ENCODE measurements around the gene SUN3. TPM values are rescaled to one million over a fixed set of nuclear protein-coding genes. Genes with fewer than 3 reads are reported as not detected.
A peak's percentile ranks its signal among the peaks of the same experiment; 100 is the strongest.

The SUN3 gene
- total RNA-seq, 2 donors from 2014 or later: 0.50 TPM; not detected in 1

- Mint-ChIP-seq H3K4me3 (peak overlapping the region; percentile 68), H3K27ac (peak overlapping the region; percentile 91), H3K27me3 (no peaks in the 10 kb centered on the region), H3K9me3 (no peaks in the 10 kb centered on the region), H3K36me3 (ENCODE audit: low read depth) (no peaks in the 10 kb centered on the region), H3K4me1 (peaks cover 24% of the 10 kb centered on the region)
- no peak for ATAC-seq (replicated peaks)
Observed at GRCh38 chr7:48042216-48042615, 13.3 kb upstream of the SUN3 start.

- H3K9me3 Mint-ChIP-seq: no peaks in the 10 kb centered on the region
- no peaks in the 10 kb centered on the region for H3K36me3 Mint-ChIP-seq (ENCODE audit: low read depth)
- H3K4me3 Mint-ChIP-seq: peak overlapping the region; percentile 68
- H3K4me1 Mint-ChIP-seq: peaks cover 24% of the 10 kb centered on the region
- peak overlapping the region; percentile 91 for H3K27ac Mint-ChIP-seq
- peak; percentile 82 for ATAC-seq (replicated peaks)
- peaks cover 4% of the 10 kb centered on the region for H3K27me3 Mint-ChIP-seq
Observed at GRCh38 chr7:48041653-48041970, 12.7 kb upstream of the SUN3 start.

GRCh38 chr7:48040944-48041652 is 12.2 kb upstream of the SUN3 start:
- Mint-ChIP-seq H3K9me3 (no peaks in the 10 kb centered on the region), H3K27me3 (peaks cover 9% of the 10 kb centered on the region), H3K4me1 (peaks cover 26% of the 10 kb centered on the region), H3K4me3 (peak overlapping the region; percentile 68), H3K27ac (peak overlapping the region; percentile 91), H3K36me3 (ENCODE audit: low read depth) (no peaks in the 10 kb centered on the region)
- ATAC-seq (replicated peaks): peak; percentile 43

- H3K4me1 Mint-ChIP-seq: peaks cover 22% of the 10 kb centered on the region
- peaks cover 12% of the 10 kb centered on the region for H3K27me3 Mint-ChIP-seq
- no peaks in the 10 kb centered on the region for H3K9me3 Mint-ChIP-seq
- no peak for ATAC-seq (replicated peaks)
- H3K27ac Mint-ChIP-seq: no peak overlapping the region
- no peaks in the 10 kb centered on the region for H3K36me3 Mint-ChIP-seq (ENCODE audit: low read depth)
- H3K4me3 Mint-ChIP-seq: no peak overlapping the region
Observed at GRCh38 chr7:48038815-48039506, 10.1 kb upstream of the SUN3 start.

- Mint-ChIP-seq H3K4me1 (peaks cover 7% of the 10 kb centered on the region), H3K27me3 (peaks cover 22% of the 10 kb centered on the region), H3K9me3 (no peaks in the 10 kb centered on the region), H3K27ac (peak overlapping the region; percentile 71), H3K4me3 (peak overlapping the region; percentile 86), H3K36me3 (ENCODE audit: low read depth) (no peaks in the 10 kb centered on the region)
- ATAC-seq (replicated peaks): peak; percentile 21
Observed at GRCh38 chr7:48035967-48036478, 7.1 kb upstream of the SUN3 start.

- ATAC-seq (replicated peaks): peak; percentile 100
- Mint-ChIP-seq H3K36me3 (ENCODE audit: low read depth) (no peaks in the 10 kb centered on the region), H3K27me3 (peaks cover 22% of the 10 kb centered on the region), H3K9me3 (no peaks in the 10 kb centered on the region), H3K27ac (peak within 1 kb of the TSS; percentile 71), H3K4me1 (peaks cover 6% of the 10 kb centered on the region), H3K4me3 (peak within 1 kb of the TSS; percentile 86)
Observed at GRCh38 chr7:48035301-48035966, 6.5 kb upstream of the SUN3 start, which contains the start of gene C7orf57. C7orf57 (plus strand) TSS chr7:48035543; CDS start chr7:48036309, 766 bp downstream.

GRCh38 chr7:48033922-48034321 is 5.0 kb upstream of the SUN3 start:
- peaks cover 32% of the 10 kb centered on the region for H3K27me3 Mint-ChIP-seq
- peaks cover 6% of the 10 kb centered on the region for H3K4me1 Mint-ChIP-seq
- no peak overlapping the region for H3K27ac Mint-ChIP-seq
- ATAC-seq (replicated peaks): no peak
- no peaks in the 10 kb centered on the region for H3K9me3 Mint-ChIP-seq
- no peaks in the 10 kb centered on the region for H3K36me3 Mint-ChIP-seq (ENCODE audit: low read depth)
- H3K4me3 Mint-ChIP-seq: no peak overlapping the region

GRCh38 chr7:48031111-48031510 is 2.2 kb upstream of the SUN3 start:
- H3K4me3 Mint-ChIP-seq: no peak overlapping the region
- peaks cover 5% of the 10 kb centered on the region for H3K4me1 Mint-ChIP-seq
- no peak for ATAC-seq (replicated peaks)
- no peak overlapping the region for H3K27ac Mint-ChIP-seq
- H3K9me3 Mint-ChIP-seq: no peaks in the 10 kb centered on the region
- H3K36me3 Mint-ChIP-seq (ENCODE audit: low read depth): no peaks in the 10 kb centered on the region
- peaks cover 28% of the 10 kb centered on the region for H3K27me3 Mint-ChIP-seq

GRCh38 chr7:48025624-48026023 is 3.3 kb downstream of the SUN3 start:
- Mint-ChIP-seq H3K27me3 (peaks cover 19% of the 10 kb centered on the region), H3K4me1 (no peaks in the 10 kb centered on the region), H3K4me3 (no peak overlapping the region), H3K9me3 (peaks cover 14% of the 10 kb centered on the region), H3K36me3 (ENCODE audit: low read depth) (no peaks in the 10 kb centered on the region), H3K27ac (no peak overlapping the region)
- no peak for ATAC-seq (replicated peaks)

- no peak overlapping the region for H3K4me3 Mint-ChIP-seq
- no peak for ATAC-seq (replicated peaks)
- no peak overlapping the region for H3K27ac Mint-ChIP-seq
- peaks cover 13% of the 10 kb centered on the region for H3K9me3 Mint-ChIP-seq
- H3K27me3 Mint-ChIP-seq: peaks cover 18% of the 10 kb centered on the region
- H3K4me1 Mint-ChIP-seq: no peaks in the 10 kb centered on the region
- H3K36me3 Mint-ChIP-seq (ENCODE audit: low read depth): no peaks in the 10 kb centered on the region
Observed at GRCh38 chr7:48017674-48018073, 11.2 kb downstream of the SUN3 start.

- H3K27me3 Mint-ChIP-seq: peaks cover 18% of the 10 kb centered on the region
- no peaks in the 10 kb centered on the region for H3K36me3 Mint-ChIP-seq (ENCODE audit: low read depth)
Observed at GRCh38 chr7:48016641-48017040, 12.3 kb downstream of the SUN3 start.

GRCh38 chr7:48011951-48012350 is 17.0 kb downstream of the SUN3 start:
- Mint-ChIP-seq H3K27me3 (peaks cover 9% of the 10 kb centered on the region), H3K9me3 (no peaks in the 10 kb centered on the region), H3K4me1 (no peaks in the 10 kb centered on the region), H3K4me3 (no peak overlapping the region), H3K36me3 (ENCODE audit: low read depth) (no peaks in the 10 kb centered on the region), H3K27ac (no peak overlapping the region)
- no peak for ATAC-seq (replicated peaks)

More at GRCh38 chr7:48016641-48017040, 12.3 kb downstream of the SUN3 start:
- Mint-ChIP-seq H3K27ac (no peak overlapping the region), H3K4me1 (no peaks in the 10 kb centered on the region), H3K9me3 (peaks cover 10% of the 10 kb centered on the region), H3K4me3 (no peak overlapping the region)
- ATAC-seq (replicated peaks): no peak

- no peak for ATAC-seq (replicated peaks)
- Mint-ChIP-seq H3K9me3 (no peaks in the 10 kb centered on the region), H3K4me3 (no peak overlapping the region), H3K36me3 (ENCODE audit: low read depth) (no peaks in the 10 kb centered on the region), H3K4me1 (no peaks in the 10 kb centered on the region), H3K27ac (no peak overlapping the region), H3K27me3 (peaks cover 8% of the 10 kb centered on the region)
Observed at GRCh38 chr7:48011323-48011722, 17.6 kb downstream of the SUN3 start.

GRCh38 chr7:48009954-48010353 is 19.0 kb downstream of the SUN3 start:
- Mint-ChIP-seq H3K4me1 (no peaks in the 10 kb centered on the region), H3K4me3 (no peak overlapping the region), H3K36me3 (ENCODE audit: low read depth) (no peaks in the 10 kb centered on the region), H3K27ac (no peak overlapping the region), H3K27me3 (peaks cover 3% of the 10 kb centered on the region), H3K9me3 (no peaks in the 10 kb centered on the region)
- ATAC-seq (replicated peaks): no peak
